Liver (tissue), 9 donors: Measurements from ENCODE around the gene GNAO1. TPM values are rescaled to one million over a fixed set of nuclear protein-coding genes. Genes with fewer than 3 reads are reported as not detected.

Source experiments
- DNase-seq: peaks from one replicate; pipeline ENCODE4 v3.0.0-alpha.2; 2017; ENCODE audit warnings: low spot score
- H3K27ac ChIP-seq, 2 donors: one replicate each; pipeline ENCODE4 v1.7.0; 2013; ENCODE audit warnings: inconsistent platforms in 2 of 2, low read length in 2 of 2, control low read depth in 1 of 2, low read depth in 1 of 2, mild to moderate bottlenecking in 1 of 2
- H3K27me3 ChIP-seq, 4 donors: one replicate each; pipeline versions ENCODE4 v1.6.1 to v1.7.0; 2013; ENCODE audit warnings: low read length in 3 of 4, inconsistent platforms in 1 of 4, mild to moderate bottlenecking in 1 of 4, moderate library complexity in 1 of 4; ENCODE audit not compliant: control insufficient read depth in 4 of 4, insufficient read depth in 4 of 4
- H3K36me3 ChIP-seq, 4 donors: one replicate each; pipeline versions ENCODE4 v1.6.1 to v1.7.0; 2013; ENCODE audit warnings: low read length in 3 of 4, mild to moderate bottlenecking in 3 of 4, low read depth in 1 of 4, moderate library complexity in 1 of 4; ENCODE audit not compliant: control insufficient read depth in 4 of 4, insufficient read depth in 3 of 4
- H3K4me1 ChIP-seq, 4 donors: one replicate each; pipeline versions ENCODE4 v1.6.1 to v1.7.0; 2013; ENCODE audit warnings: low read length in 3 of 4, mild to moderate bottlenecking in 3 of 4, moderate library complexity in 1 of 4; ENCODE audit not compliant: control insufficient read depth in 4 of 4, insufficient read depth in 4 of 4
- H3K4me3 ChIP-seq, 3 donors: one replicate each; pipeline versions ENCODE4 v1.6.1 to v1.7.0; 2013; ENCODE audit warnings: low read length in 3 of 3, control low read depth in 1 of 3, low read depth in 1 of 3, mild to moderate bottlenecking in 1 of 3
- H3K9ac ChIP-seq, 2 donors: one replicate each; pipeline ENCODE4 v1.7.0; 2013; ENCODE audit warnings: low read length in 2 of 2, mild to moderate bottlenecking in 2 of 2, moderate library complexity in 2 of 2, control low read depth in 1 of 2, low read depth in 1 of 2
- H3K9me3 ChIP-seq, 4 donors: one replicate each; pipeline versions ENCODE4 v1.6.1 to v1.7.0; 2013; ENCODE audit warnings: low read length in 3 of 4; ENCODE audit not compliant: control insufficient read depth in 4 of 4
- ATF3 ChIP-seq: IDR thresholded peaks from 2 replicates; pipeline ENCODE4 v1.6.1; 2016; ENCODE audit warnings: antibody characterized with exemption
- CTCF ChIP-seq: fragments of 150-350 bp; IDR thresholded peaks from 2 replicates; pipeline ENCODE4 v1.5.1; 2017; ENCODE audit warnings: improper control_type of control experiment, low read depth, low read length; ENCODE audit not compliant: missing input control
- EGR1 ChIP-seq, 2 donors: IDR thresholded peaks; 2 replicates each; pipeline ENCODE4 v1.6.1; 2016 to 2018; ENCODE audit warnings: antibody characterized with exemption in 2 of 2, low read depth in 2 of 2
- FOXA1 ChIP-seq: IDR thresholded peaks from 2 replicates; pipeline ENCODE4 v1.6.1; 2016; ENCODE audit warnings: antibody characterized with exemption
- FOXA2 ChIP-seq: IDR thresholded peaks from 2 replicates; pipeline ENCODE4 v1.6.1; 2016; ENCODE audit warnings: antibody characterized with exemption
- GABPA ChIP-seq, 2 donors: IDR thresholded peaks in 1 of 2; conservative IDR thresholded peaks in 1 of 2; 2 replicates each; pipeline ENCODE4 v1.6.1; 2016; ENCODE audit warnings: antibody characterized with exemption in 2 of 2, mild to moderate bottlenecking in 1 of 2, moderate library complexity in 1 of 2
- HNF4A ChIP-seq, 2 donors: conservative IDR thresholded peaks; 2 replicates each; pipeline ENCODE4 v1.6.1; 2016; ENCODE audit warnings: antibody characterized with exemption in 2 of 2, mild to moderate bottlenecking in 2 of 2
- HNF4G ChIP-seq: IDR thresholded peaks from 2 replicates; pipeline ENCODE4 v1.6.1; 2016; ENCODE audit warnings: antibody characterized with exemption
- JUND ChIP-seq, 2 donors: IDR thresholded peaks; 2 replicates each; pipeline ENCODE4 v1.6.1; 2016; ENCODE audit warnings: antibody characterized with exemption in 2 of 2
- MAX ChIP-seq: IDR thresholded peaks from 2 replicates; pipeline ENCODE4 v1.6.1; 2016; ENCODE audit warnings: antibody characterized with exemption
- NR2F2 ChIP-seq: IDR thresholded peaks from 2 replicates; pipeline ENCODE4 v1.6.1; 2016; ENCODE audit warnings: antibody characterized with exemption
- REST ChIP-seq: IDR thresholded peaks from 2 replicates; pipeline ENCODE4 v1.6.1; 2016; ENCODE audit warnings: antibody characterized with exemption, mild to moderate bottlenecking
- SP1 ChIP-seq: IDR thresholded peaks from 2 replicates; pipeline ENCODE4 v1.6.1; 2018; ENCODE audit warnings: antibody characterized with exemption, mild to moderate bottlenecking
- YY1 ChIP-seq: IDR thresholded peaks from 2 replicates; pipeline ENCODE4 v1.6.1; 2016; ENCODE audit warnings: antibody characterized with exemption, mild to moderate bottlenecking
- ZBTB33 ChIP-seq: IDR thresholded peaks from 2 replicates; pipeline ENCODE4 v1.6.1; 2016; ENCODE audit warnings: antibody characterized with exemption
- WGBS: extraction: QIAGEN DNeasy Blood & Tissue Kit; methylation state at CpG from one replicate; pipeline ENCODE4 v1.1.7; 2013; 5-methylcytosine and 5-hydroxymethylcytosine counted together
- polyA plus RNA-seq, 2 donors: library from polyadenylated mRNA; stranded (reverse) in 1 of 2; unstranded in 1 of 2; fragments of 200-250 nt in 1 of 2; fragments of >200 nt in 1 of 2; fragmentation: Nextera tagmentation in 1 of 2; extraction: Ambion mirVana in 1 of 2; gene quantifications; one replicate each; pipeline versions ENCODE4 v1.2.1 to v1.2.3, GENCODE V29; 2013 to 2015
- total RNA-seq, 2 donors: library from RNA; depleted of rRNA; stranded (reverse); fragments of >200 nt; gene quantifications; one replicate each; pipeline ENCODE4 v1.2.3, GENCODE V29; 2014
- donor health status: healthy.
- donor health status: healthy.
- donor health status: healthy.
- donor health status: healthy.
- donor health status: healthy.

GNAO1 gene
- total and polyA plus RNA-seq, 4 donors: 0.61 to 15.1 (median 7.0) TPM

- peaks cover 0 to 8% (median 1%) of the 10 kb centered on the region in 4 donors for H3K36me3 ChIP-seq
- H3K4me1 ChIP-seq: peaks cover 3 to 14% (median 6%) of the 10 kb centered on the region in 4 donors
- DNase-seq: no peak
- H3K4me3 ChIP-seq: no peak overlapping the region
- H3K27ac ChIP-seq: no peak overlapping the region
- TF ChIP-seq REST (no peak), GABPA (IDR thresholded peaks at IDR 0.05 in 1 of 2, conservative IDR thresholded peaks at IDR 0.05 in 1 of 2) (no peak), ATF3 (no peak), HNF4G (no peak), EGR1 (IDR thresholded peaks at IDR 0.05; ENCODE audit: low read depth in 2 of 2) (no peak), CTCF (no peak), YY1 (no peak)
- H3K9ac ChIP-seq: no peak overlapping the region
- H3K9me3 ChIP-seq: no peaks in the 10 kb centered on the region
- no peaks in the 10 kb centered on the region for H3K27me3 ChIP-seq
- WGBS: 85% methylated on average over 16 of the region's 16 CpGs
These were observed 115.6 kb downstream of the GNAO1 start for GRCh38 chr16:56306690-56307533.

- Histone ChIP-seq H3K36me3 (peaks cover 0 to 8% (median 1%) of the 10 kb centered on the region in 4 donors), H3K27me3 (no peaks in the 10 kb centered on the region), H3K4me1 (peaks cover 0 to 10% (median 5%) of the 10 kb centered on the region in 4 donors), H3K27ac (no peak overlapping the region), H3K9ac (no peak overlapping the region), H3K9me3 (no peaks in the 10 kb centered on the region), H3K4me3 (no peak overlapping the region)
- no peak for DNase-seq
- 92% methylated on average over 2 of the region's 2 CpGs for WGBS
- TF ChIP-seq FOXA1 (no peak), GABPA (IDR thresholded peaks at IDR 0.05 in 1 of 2, conservative IDR thresholded peaks at IDR 0.05 in 1 of 2) (no peak), EGR1 (IDR thresholded peaks at IDR 0.05; ENCODE audit: low read depth in 2 of 2) (no peak), CTCF (no peak), JUND (IDR thresholded peaks at IDR 0.05) (no peak), HNF4A (conservative IDR thresholded peaks at IDR 0.05) (no peak), REST (no peak), ZBTB33 (no peak), ATF3 (no peak), MAX (no peak), SP1 (no peak), HNF4G (no peak), FOXA2 (no peak), NR2F2 (no peak), YY1 (no peak)
These were observed 116.2 kb downstream of the GNAO1 start for GRCh38 chr16:56307534-56307873.
